Smooth muscle cell (in vitro differentiated cells): Measurements from ENCODE around the gene STPG3. TPM values are rescaled to one million over a fixed set of nuclear protein-coding genes. Genes with fewer than 3 reads are reported as not detected.

ENCODE experiments used
- DNase-seq: peaks from one replicate; lab custom pipeline; 2025; ENCODE audit not compliant: unreplicated experiment; lab: John Stamatoyannopoulos, UW
- H2AFZ ChIP-seq: fragments of 200-600 bp; sonication (generic); 2 replicates; pipeline ENCODE4 v1.6.0; 2016; ENCODE audit warnings: antibody characterized with exemption, low read depth, mild to moderate bottlenecking
- H3F3A ChIP-seq: fragments of 200-600 bp; sonication (generic); 2 replicates; pipeline ENCODE4 v1.6.0; 2017; ENCODE audit warnings: antibody characterized with exemption, low read depth
- H3K27ac ChIP-seq: fragments of 200-600 bp; sonication (generic); 2 replicates; pipeline ENCODE4 v1.5.1; 2016; ENCODE audit warnings: low read depth, mild to moderate bottlenecking
- H3K27me3 ChIP-seq: fragments of 200-600 bp; sonication (generic); 2 replicates; pipeline ENCODE4 v1.6.1; 2016; ENCODE audit warnings: low read depth, mild to moderate bottlenecking
- H3K36me3 ChIP-seq: fragments of 200-600 bp; sonication (generic); 2 replicates; pipeline ENCODE4 v1.5.1; 2016; ENCODE audit warnings: low read depth
- H3K4me1 ChIP-seq: fragments of 200-600 bp; sonication (generic); 2 replicates; pipeline ENCODE4 v1.5.1; 2016; ENCODE audit warnings: low read depth
- H3K4me2 ChIP-seq: fragments of 200-600 bp; sonication (generic); 2 replicates; pipeline ENCODE4 v1.6.0; 2016; ENCODE audit warnings: mild to moderate bottlenecking
- H3K4me3 ChIP-seq: fragments of 200-600 bp; sonication (generic); 2 replicates; pipeline ENCODE4 v1.5.1; 2016; ENCODE audit warnings: mild to moderate bottlenecking
- H3K79me2 ChIP-seq: fragments of 200-600 bp; sonication (generic); 2 replicates; pipeline ENCODE4 v1.6.0; 2016; ENCODE audit warnings: low read depth, mild to moderate bottlenecking
- H3K9ac ChIP-seq: fragments of 200-600 bp; sonication (generic); 2 replicates; pipeline ENCODE4 v1.6.0; 2016; ENCODE audit warnings: low read depth
- H3K9me3 ChIP-seq: fragments of 200-600 bp; sonication (generic); replicated peaks from 2 replicates; pipeline ENCODE4 v1.5.1; 2016; ENCODE audit warnings: low read depth
- H4K20me1 ChIP-seq: fragments of 200-600 bp; sonication (generic); 2 replicates; pipeline ENCODE4 v1.6.0; 2016; ENCODE audit warnings: low read depth
- WGBS: methylation state at CpG from one replicate; pipeline ENCODE4 v1.1.7; 2016; ENCODE audit warnings: low lambda C conversion rate; 5-methylcytosine and 5-hydroxymethylcytosine counted together
- polyA plus RNA-seq: library from polyadenylated mRNA; unstranded; fragments of >200 nt; fragmentation: Nextera tagmentation; extraction: Ambion mirVana; gene quantifications from 2 replicates; pipeline ENCODE4 v1.2.1, GENCODE V29; 2016
- total RNA-seq: library from RNA; depleted of rRNA; stranded (reverse); fragments of >200 nt; gene quantifications from 2 replicates; pipeline ENCODE4 v1.2.3, GENCODE V29; 2014
- TF ChIP-seq, protein P1 (sequence below): fragments of 200-600 bp; sonication (generic); IDR thresholded peaks from 2 replicates; pipeline ENCODE4 v1.5.1; 2017; ENCODE audit warnings: borderline replicate concordance, mild to moderate bottlenecking, antibody characterized with exemption; ENCODE audit not compliant: insufficient read depth, poor library complexity, severe bottlenecking

Gene STPG3
- total and polyA plus RNA-seq, 2 experiments from 2014 or later, result not detected

DNA sequence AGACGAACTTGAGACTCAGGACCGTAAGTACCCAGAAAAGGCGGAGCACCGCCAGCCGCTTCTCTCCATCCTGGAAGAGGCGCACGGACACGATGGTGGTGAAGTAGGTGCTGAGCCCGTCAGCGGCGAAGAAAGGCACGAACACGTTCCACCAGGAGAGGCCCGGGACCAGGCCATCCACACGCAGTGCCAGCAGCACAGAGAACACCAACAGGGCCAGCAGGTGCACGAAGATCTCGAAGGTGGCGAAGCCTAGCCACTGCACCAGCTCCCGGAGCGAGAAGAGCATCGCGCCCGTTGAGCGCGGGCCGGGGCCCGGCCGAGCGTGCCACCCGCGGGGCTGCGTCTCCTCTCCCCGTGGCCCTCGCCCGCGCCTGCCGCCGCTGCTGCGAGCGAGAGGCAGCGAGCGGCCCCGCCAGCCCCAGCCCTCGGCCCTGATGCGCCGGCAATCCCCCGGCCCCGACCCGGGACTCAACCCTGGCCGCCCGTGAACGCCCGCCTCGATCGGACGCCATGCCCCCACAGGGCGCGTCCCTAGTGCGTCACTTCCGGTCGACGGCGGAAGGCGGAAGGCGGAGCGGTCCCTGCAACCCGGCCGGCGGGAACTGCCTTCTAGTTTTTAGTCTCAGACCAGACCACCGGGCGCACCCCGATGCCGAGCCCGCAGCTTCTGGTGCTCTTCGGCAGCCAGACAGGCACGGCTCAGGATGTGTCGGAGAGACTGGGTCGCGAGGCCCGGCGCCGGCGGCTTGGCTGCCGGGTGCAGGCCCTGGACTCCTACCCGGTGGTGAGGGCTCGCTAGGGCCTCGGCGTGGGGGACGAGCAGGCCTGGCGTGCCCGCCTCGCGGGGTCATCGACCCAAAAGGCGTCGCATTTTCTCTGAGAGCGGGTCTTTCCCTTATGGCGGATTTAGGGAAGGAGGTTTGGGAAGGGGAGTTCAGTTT is 45.7 kb upstream of the STPG3 start, which contains the start of the genes NDOR1 and TMEM203:
TSS of gene NDOR1 (plus strand) at position 575 of the 944 bp plus-strand sequence. CDS start at position 653, 78 bp downstream.
TSS of gene TMEM203 (minus strand) at position 523 of the 944 bp plus-strand sequence. CDS start at position 289, 234 bp downstream.
- peak within 1 kb of the TSS; percentile 75 for H2AFZ ChIP-seq
- H3F3A ChIP-seq, result no peaks in the 10 kb centered on the region
- no peaks in the 10 kb centered on the region for H3K36me3 ChIP-seq
- no peaks in the 10 kb centered on the region for H3K9me3 ChIP-seq
- peak within 1 kb of the TSS; percentile 66 for H3K27ac ChIP-seq
- H3K79me2 ChIP-seq, result peaks cover 46% of the 10 kb centered on the region
- H3K4me1 ChIP-seq, result peaks cover 23% of the 10 kb centered on the region
- peak within 1 kb of the TSS; percentile 98 for H3K4me3 ChIP-seq
- H3K9ac ChIP-seq, result peak within 1 kb of the TSS; percentile 94
- TF ChIP-seq, protein P1, sequence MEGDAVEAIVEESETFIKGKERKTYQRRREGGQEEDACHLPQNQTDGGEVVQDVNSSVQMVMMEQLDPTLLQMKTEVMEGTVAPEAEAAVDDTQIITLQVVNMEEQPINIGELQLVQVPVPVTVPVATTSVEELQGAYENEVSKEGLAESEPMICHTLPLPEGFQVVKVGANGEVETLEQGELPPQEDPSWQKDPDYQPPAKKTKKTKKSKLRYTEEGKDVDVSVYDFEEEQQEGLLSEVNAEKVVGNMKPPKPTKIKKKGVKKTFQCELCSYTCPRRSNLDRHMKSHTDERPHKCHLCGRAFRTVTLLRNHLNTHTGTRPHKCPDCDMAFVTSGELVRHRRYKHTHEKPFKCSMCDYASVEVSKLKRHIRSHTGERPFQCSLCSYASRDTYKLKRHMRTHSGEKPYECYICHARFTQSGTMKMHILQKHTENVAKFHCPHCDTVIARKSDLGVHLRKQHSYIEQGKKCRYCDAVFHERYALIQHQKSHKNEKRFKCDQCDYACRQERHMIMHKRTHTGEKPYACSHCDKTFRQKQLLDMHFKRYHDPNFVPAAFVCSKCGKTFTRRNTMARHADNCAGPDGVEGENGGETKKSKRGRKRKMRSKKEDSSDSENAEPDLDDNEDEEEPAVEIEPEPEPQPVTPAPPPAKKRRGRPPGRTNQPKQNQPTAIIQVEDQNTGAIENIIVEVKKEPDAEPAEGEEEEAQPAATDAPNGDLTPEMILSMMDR, result no peak
- WGBS, result under 1% methylated on average over 96 of the region's 98 CpGs
- DNase-seq, result peak; percentile 76
- H3K27me3 ChIP-seq, result no peaks in the 10 kb centered on the region
- H4K20me1 ChIP-seq, result no peaks in the 10 kb centered on the region
- peak within 1 kb of the TSS; percentile 98 for H3K4me2 ChIP-seq

DNA sequence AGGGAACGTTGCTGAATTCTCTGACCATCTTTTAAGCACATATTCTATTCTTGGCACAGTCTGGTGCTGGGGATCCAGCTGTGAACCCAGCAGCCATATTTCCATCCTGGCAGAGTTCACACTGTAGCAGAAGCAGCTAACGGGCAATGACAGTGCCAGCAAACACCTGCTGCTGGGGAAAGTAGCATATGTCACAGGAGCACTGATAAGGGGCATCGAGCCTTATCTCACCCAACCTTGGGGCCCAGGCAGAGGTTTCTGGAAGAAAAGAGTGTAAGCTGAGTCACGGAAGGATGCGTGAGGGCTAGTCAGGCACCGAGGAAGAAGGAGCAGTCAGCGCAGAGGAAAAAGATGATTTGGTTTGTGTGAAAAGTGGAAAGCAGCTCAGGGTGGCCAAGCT is 44.5 kb upstream of the STPG3 start:
- Histone ChIP-seq H4K20me1 (no peaks in the 10 kb centered on the region), H3F3A (no peaks in the 10 kb centered on the region), H3K4me1 (peaks cover 17% of the 10 kb centered on the region), H3K79me2 (peaks cover 44% of the 10 kb centered on the region), H3K9me3 (no peaks in the 10 kb centered on the region), H3K4me3 (peak overlapping the region; percentile 98), H3K27ac (no peak overlapping the region), H3K36me3 (no peaks in the 10 kb centered on the region), H2AFZ (no peak overlapping the region), H3K4me2 (peak overlapping the region; percentile 98), H3K9ac (peak overlapping the region; percentile 94), H3K27me3 (no peaks in the 10 kb centered on the region)
- TF ChIP-seq, protein P1, result no peak
- 91% methylated on average over 7 of the region's 7 CpGs for WGBS
- no peak for DNase-seq

DNA sequence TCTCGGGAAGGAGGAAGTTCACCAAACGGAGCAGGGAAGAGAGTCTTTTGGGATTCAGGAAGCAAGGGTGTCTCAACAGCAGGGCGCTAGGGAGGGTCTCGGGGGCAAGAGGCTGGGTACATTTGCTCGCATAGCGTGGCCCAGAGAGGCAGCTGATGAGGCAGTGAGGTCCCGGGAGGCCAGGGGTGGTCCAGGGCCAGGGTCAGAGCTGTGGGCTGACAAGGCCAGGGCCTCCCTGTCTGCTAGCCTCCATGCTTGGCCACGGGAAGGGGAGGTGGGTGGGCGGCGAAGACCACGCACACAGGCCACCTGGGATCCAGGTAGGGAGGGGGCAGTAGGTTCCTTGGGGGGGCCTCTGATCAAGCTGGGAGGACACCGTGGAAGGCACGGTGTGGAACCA is 39.6 kb upstream of the STPG3 start:
- WGBS, result 94% methylated on average over 13 of the region's 13 CpGs
- DNase-seq, result no peak
- Histone ChIP-seq H4K20me1 (no peaks in the 10 kb centered on the region), H3K36me3 (no peaks in the 10 kb centered on the region), H3F3A (no peaks in the 10 kb centered on the region), H3K27ac (no peak overlapping the region), H3K4me2 (no peak overlapping the region), H3K4me3 (no peak overlapping the region), H3K9me3 (no peaks in the 10 kb centered on the region), H3K4me1 (peaks cover 2% of the 10 kb centered on the region), H3K27me3 (no peaks in the 10 kb centered on the region), H3K79me2 (peaks cover 4% of the 10 kb centered on the region), H2AFZ (no peak overlapping the region), H3K9ac (no peak overlapping the region)
- TF ChIP-seq, protein P1, result no peak
